H1 (cell line): ENCODE data around the gene TMEM170A.

Experiments
- BRCA1 ChIP-seq: IDR thresholded peaks from 2 replicates; pipeline ENCODE4 v1.6.1; 2012; ENCODE audit warnings: low read depth, low read length, improper control_type of control experiment
- EZH2 ChIP-seq: fragments of 200-600 bp; sonication (generic); IDR thresholded peaks from 2 replicates; pipeline ENCODE4 v1.7.1; 2012; ENCODE audit warnings: low read depth, mild to moderate bottlenecking, moderate library complexity, low read length, inconsistent platforms; ENCODE audit not compliant: severe bottlenecking
- FOSL1 ChIP-seq: IDR thresholded peaks from 2 replicates; pipeline ENCODE4 v1.6.1; 2011; ENCODE audit warnings: mild to moderate bottlenecking, low read depth, low read length, moderate library complexity; ENCODE audit not compliant: insufficient read depth
- HDAC2 ChIP-seq, 2 experiments: fragments of 300-600 bp in 1 of 2; sonication (generic) in 1 of 2; IDR thresholded peaks; 2 replicates each; pipeline ENCODE4 v1.6.1; 2011 to 2012; ENCODE audit warnings: low read depth in 2 of 2, low read length in 2 of 2, mild to moderate bottlenecking in 2 of 2, moderate library complexity in 2 of 2, borderline replicate concordance in 1 of 2, inconsistent platforms in 1 of 2
- HDAC6 ChIP-seq: IDR thresholded peaks from one replicate; pipeline ENCODE4 v1.7.1; 2012; ENCODE audit warnings: low read depth, mild to moderate bottlenecking, inconsistent platforms, low read length, moderate library complexity
- JUN ChIP-seq: IDR thresholded peaks from 2 replicates; pipeline ENCODE4 v1.6.1; 2011; ENCODE audit warnings: low read depth, mild to moderate bottlenecking, improper control_type of control experiment, low read length
- PHF8 ChIP-seq: fragments of 200-600 bp; sonication (generic); conservative IDR thresholded peaks from 2 replicates; pipeline ENCODE4 v1.7.1; 2012; ENCODE audit warnings: low read depth, mild to moderate bottlenecking, inconsistent platforms, low read length, moderate library complexity
- POLR2A ChIP-seq, 2 experiments: IDR thresholded peaks; 1 replicate in 1 of 2; 2 replicates in 1 of 2; pipeline ENCODE4 v1.6.1; 2011; ENCODE audit warnings: low read depth in 2 of 2, low read length in 2 of 2, mild to moderate bottlenecking in 2 of 2; ENCODE audit errors: control extremely low read depth in 1 of 2
- SIX5 ChIP-seq: IDR thresholded peaks from 2 replicates; pipeline ENCODE4 v1.6.1; 2011; ENCODE audit warnings: mild to moderate bottlenecking, low read depth, low read length
- SP4 ChIP-seq: IDR thresholded peaks from 2 replicates; pipeline ENCODE4 v1.6.1; 2012; ENCODE audit warnings: low read length, inconsistent platforms
- SRF ChIP-seq: IDR thresholded peaks from 2 replicates; pipeline ENCODE4 v1.6.1; 2011; ENCODE audit warnings: mild to moderate bottlenecking, low read depth, low read length, moderate library complexity
- TEAD4 ChIP-seq: IDR thresholded peaks from 2 replicates; pipeline ENCODE4 v1.6.1; 2012; ENCODE audit warnings: low read depth, low read length, inconsistent platforms, mixed read lengths
- YY1 ChIP-seq: IDR thresholded peaks from 2 replicates; pipeline ENCODE4 v1.6.1; 2011; ENCODE audit warnings: low read depth, mild to moderate bottlenecking, low read length
- TF ChIP-seq, protein P1 (sequence below), 3 experiments: IDR thresholded peaks; 1 replicate in 2 of 3; 2 replicates in 1 of 3; pipeline versions ENCODE4 v1.5.1 to v1.6.1; 2011; ENCODE audit warnings: low read length in 3 of 3, mild to moderate bottlenecking in 3 of 3, inconsistent platforms in 2 of 3, low read depth in 1 of 3, moderate library complexity in 1 of 3; ENCODE audit not compliant: insufficient read depth in 1 of 3; ENCODE audit errors: control extremely low read depth in 1 of 3

- no peak for TF ChIP-seq POLR2A (IDR thresholded peaks at IDR 0.05; ENCODE audit: control extremely low read depth in 1 of 2, low read depth in 2 of 2, low read length in 2 of 2)
- TF ChIP-seq, protein P1, sequence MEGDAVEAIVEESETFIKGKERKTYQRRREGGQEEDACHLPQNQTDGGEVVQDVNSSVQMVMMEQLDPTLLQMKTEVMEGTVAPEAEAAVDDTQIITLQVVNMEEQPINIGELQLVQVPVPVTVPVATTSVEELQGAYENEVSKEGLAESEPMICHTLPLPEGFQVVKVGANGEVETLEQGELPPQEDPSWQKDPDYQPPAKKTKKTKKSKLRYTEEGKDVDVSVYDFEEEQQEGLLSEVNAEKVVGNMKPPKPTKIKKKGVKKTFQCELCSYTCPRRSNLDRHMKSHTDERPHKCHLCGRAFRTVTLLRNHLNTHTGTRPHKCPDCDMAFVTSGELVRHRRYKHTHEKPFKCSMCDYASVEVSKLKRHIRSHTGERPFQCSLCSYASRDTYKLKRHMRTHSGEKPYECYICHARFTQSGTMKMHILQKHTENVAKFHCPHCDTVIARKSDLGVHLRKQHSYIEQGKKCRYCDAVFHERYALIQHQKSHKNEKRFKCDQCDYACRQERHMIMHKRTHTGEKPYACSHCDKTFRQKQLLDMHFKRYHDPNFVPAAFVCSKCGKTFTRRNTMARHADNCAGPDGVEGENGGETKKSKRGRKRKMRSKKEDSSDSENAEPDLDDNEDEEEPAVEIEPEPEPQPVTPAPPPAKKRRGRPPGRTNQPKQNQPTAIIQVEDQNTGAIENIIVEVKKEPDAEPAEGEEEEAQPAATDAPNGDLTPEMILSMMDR (IDR thresholded peaks at IDR 0.05; ENCODE audit: control extremely low read depth in 1 of 3, insufficient read depth in 1 of 3, low read depth in 1 of 3, low read length in 3 of 3): no peak
- no peak for TF ChIP-seq EZH2
- TF ChIP-seq HDAC2 (IDR thresholded peaks at IDR 0.05; ENCODE audit: borderline replicate concordance in 1 of 2, low read depth in 2 of 2, low read length in 2 of 2): no peak
- no peak for TF ChIP-seq SIX5
- TF ChIP-seq HDAC6: no peak
- no peak for TF ChIP-seq SRF
- TF ChIP-seq JUN: no peak
- TF ChIP-seq FOSL1: no peak
- no peak for TF ChIP-seq BRCA1
- TF ChIP-seq TEAD4: no peak
- no peak for TF ChIP-seq YY1
- no peak for TF ChIP-seq PHF8
- no peak for TF ChIP-seq SP4
Observed at GRCh38 chr16:75413951-75414350, 50.5 kb downstream of the TMEM170A start.
